ENCODE measurements around the gene SPATA45. TPM values are rescaled to one million over a fixed set of nuclear protein-coding genes. Genes with fewer than 3 reads are reported as not detected.

Gene SPATA45
- total RNA-seq: 0.28 TPM in 1 of 2 replicates, not detected in the other

DNA sequence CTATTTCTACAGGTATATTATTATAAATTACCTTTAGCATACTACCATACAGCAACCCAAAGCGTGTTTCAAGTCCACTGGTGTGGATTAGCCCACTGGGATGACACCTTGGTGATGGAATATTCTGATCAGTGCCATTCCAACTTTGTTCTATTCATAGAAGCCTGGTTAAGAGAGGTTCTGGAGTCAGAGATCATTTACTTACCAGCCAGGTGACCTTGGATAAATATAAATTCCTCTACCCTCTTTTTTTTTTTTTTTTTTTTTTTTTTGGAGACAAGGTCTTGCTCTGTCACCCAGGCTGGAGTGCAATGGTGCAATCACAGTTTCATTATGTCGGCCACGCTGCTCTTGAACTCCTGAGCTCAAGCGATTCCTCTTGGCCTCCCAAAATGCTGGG lies at the start of gene SPATA45:
TSS of gene SPATA45 (minus strand) at position 101 of the 400 bp plus-strand sequence. CDS start 11,500 bp downstream, outside the sequence.

GRCh38 chr1:212857992-212858460 lies 10.6 kb upstream of the SPATA45 start, which contains the start of gene FLVCR1:
TSS of gene FLVCR1 (plus strand) at chr1:212858275. CDS start at chr1:212858453, 178 bp downstream.

GRCh38 chr1:212791676-212792395 lies 55.6 kb downstream of the SPATA45 start, which contains the start of the genes NSL1 and TATDN3:
TSS of gene NSL1 (minus strand) at chr1:212791777. CDS start at chr1:212791763, 14 bp downstream.
TSS of gene TATDN3 (plus strand) at chr1:212791894. CDS start at chr1:212791922, 28 bp downstream.

Other genes with a start within 250 kb of the SPATA45 start
- gene ATF3, start 238.9 kb downstream of the SPATA45 start, total RNA-seq: 1.4 and 2.8 TPM in 2 replicates
- 0.65 and 0.71 TPM in 2 replicates for gene BATF3, start 147.8 kb downstream of the SPATA45 start, total RNA-seq
- gene NSL1, start 55.9 kb downstream of the SPATA45 start, total RNA-seq: 22.3 and 22.9 TPM in 2 replicates
- gene TATDN3, start 55.8 kb downstream of the SPATA45 start, total RNA-seq: 16.8 and 20.1 TPM in 2 replicates
- 7.3 and 8.2 TPM in 2 replicates for gene FLVCR1, start 10.6 kb upstream of the SPATA45 start, total RNA-seq
- 1.2 and 3.0 TPM in 2 replicates for gene VASH2, start 102.9 kb upstream of the SPATA45 start, total RNA-seq
- 41.8 and 43.8 TPM in 2 replicates for gene ANGEL2, start 168.2 kb upstream of the SPATA45 start, total RNA-seq
- gene RPS6KC1, start 203.6 kb upstream of the SPATA45 start, total RNA-seq: 27.3 and 28.8 TPM in 2 replicates

All from smooth muscle cell of bladder (primary cell).